Endothelial cell of umbilical vein (primary cell): ENCODE measurements around the gene FGFRL1. TPM values are rescaled to one million over a fixed set of nuclear protein-coding genes. Genes with fewer than 3 reads are reported as not detected.

Experiments
- BruUV-seq: library from RNA; stranded (reverse); fragments of 400-500 nt; replicated peaks from 2 replicates; lab custom pipeline; 2021; lab: Mats Ljungman, UMichigan
- CTCF ChIA-PET: fragments of 300-600, 350-600 bp; sonication (Branson Sonifier 250); formaldehyde crosslinking; loops from one replicate; lab custom pipeline; 2021; ENCODE audit warnings: antibody characterized with exemption, inconsistent platforms; lab: Charles Lee
- POLR2A ChIA-PET: fragments of 300-600, 350-600 bp; sonication (Branson Sonifier 250); formaldehyde crosslinking; loops from one replicate; lab custom pipeline; 2021; ENCODE audit warnings: antibody characterized with exemption, inconsistent platforms; lab: Charles Lee
- DNase-seq: peaks from one replicate; pipeline ENCODE4 v3.0.0-alpha.2; 2011; ENCODE audit warnings: low read depth, low spot score
- FAIRE-seq: peaks from 2 replicates; lab custom pipeline; 2011; peaks lifted over from hg19 to GRCh38; lab: Jason Lieb, UNC
- H2AFZ ChIP-seq: 2 replicates; pipeline ENCODE4 v1.6.0; 2012; ENCODE audit warnings: low read depth, low read length, control low read depth, inconsistent platforms
- H3K27ac ChIP-seq: 2 replicates; pipeline ENCODE4 v1.5.1; 2011; ENCODE audit warnings: low read depth, mild to moderate bottlenecking, control low read depth, low read length, moderate library complexity; ENCODE audit not compliant: insufficient read depth
- H3K27me3 ChIP-seq, 2 experiments: 2 replicates each; pipeline versions ENCODE4 v1.6.0 to v1.6.1; 2011; ENCODE audit warnings: low read length in 2 of 2, mixed read lengths in 1 of 2; ENCODE audit not compliant: control insufficient read depth in 2 of 2, insufficient read depth in 2 of 2
- H3K36me3 ChIP-seq, 2 experiments: 2 replicates in 1 of 2; 3 replicates in 1 of 2; pipeline ENCODE4 v1.5.1; 2011; ENCODE audit warnings: low read length in 2 of 2, mild to moderate bottlenecking in 1 of 2, moderate library complexity in 1 of 2; ENCODE audit not compliant: control insufficient read depth in 2 of 2, insufficient read depth in 2 of 2; ENCODE audit errors: extremely low read depth in 1 of 2
- H3K4me1 ChIP-seq: 3 replicates; pipeline ENCODE4 v1.5.1; 2011; ENCODE audit warnings: mild to moderate bottlenecking, low read length; ENCODE audit not compliant: control insufficient read depth, insufficient read depth; ENCODE audit errors: extremely low read depth
- H3K4me2 ChIP-seq: 2 replicates; pipeline ENCODE4 v1.6.1; 2011; ENCODE audit warnings: low read length, control low read depth, mixed read lengths; ENCODE audit not compliant: insufficient read depth
- H3K4me3 ChIP-seq, 3 experiments: fragments of 200-600 bp in 1 of 3; sonication (generic), shearing (Covaris generic) in 1 of 3; replicated peaks in 1 of 3; 2 replicates each; pipeline ENCODE4 v1.5.1; 2011 to 2016; ENCODE audit warnings: control low read depth in 3 of 3, low read length in 3 of 3, mild to moderate bottlenecking in 2 of 3, inconsistent platforms in 1 of 3, low read depth in 1 of 3, moderate library complexity in 1 of 3; ENCODE audit not compliant: insufficient read depth in 1 of 3
- H3K79me2 ChIP-seq: 2 replicates; pipeline ENCODE4 v1.6.0; 2012; ENCODE audit warnings: low read length, inconsistent platforms; ENCODE audit not compliant: control insufficient read depth, insufficient read depth
- H3K9ac ChIP-seq: replicated peaks from 2 replicates; pipeline ENCODE3; 2011; ENCODE audit warnings: low read length, control low read depth; ENCODE audit not compliant: insufficient read depth; ENCODE audit errors: extremely low read depth
- H3K9me1 ChIP-seq: replicated peaks from 3 replicates; pipeline ENCODE4 v1.6.0; 2011; ENCODE audit warnings: mild to moderate bottlenecking, low read length; ENCODE audit not compliant: control insufficient read depth, insufficient read depth; ENCODE audit errors: extremely low read depth
- H3K9me3 ChIP-seq: replicated peaks from 2 replicates; pipeline ENCODE4 v1.5.1; 2012; ENCODE audit warnings: low read length, inconsistent platforms; ENCODE audit not compliant: control insufficient read depth, insufficient read depth
- H4K20me1 ChIP-seq: replicated peaks from 2 replicates; pipeline ENCODE3; 2011; ENCODE audit warnings: mild to moderate bottlenecking, low read length; ENCODE audit not compliant: control insufficient read depth, insufficient read depth; ENCODE audit errors: extremely low read depth
- CTCF ChIP-seq, 2 donors: IDR thresholded peaks; 1 replicate in 1 of 2; 2 replicates in 1 of 2; pipeline ENCODE4 v1.5.1; 2011; ENCODE audit warnings: low read length in 2 of 2, mild to moderate bottlenecking in 2 of 2, moderate library complexity in 2 of 2, control low read depth in 1 of 2, inconsistent platforms in 1 of 2, low read depth in 1 of 2; ENCODE audit not compliant: insufficient read depth in 1 of 2; ENCODE audit errors: extremely low read depth in 1 of 2
- EZH2 ChIP-seq: IDR thresholded peaks from 2 replicates; pipeline ENCODE4 v1.6.1; 2012; ENCODE audit warnings: borderline replicate concordance, low read depth, mild to moderate bottlenecking, moderate library complexity, low read length, inconsistent platforms; ENCODE audit not compliant: severe bottlenecking
- FOS ChIP-seq: IDR thresholded peaks from 2 replicates; pipeline ENCODE4 v1.6.1; 2011; ENCODE audit warnings: mild to moderate bottlenecking, low read length, moderate library complexity, borderline replicate concordance; ENCODE audit not compliant: insufficient read depth
- GATA2 ChIP-seq: IDR thresholded peaks from 2 replicates; pipeline ENCODE4 v1.7.0; 2011; ENCODE audit warnings: low read depth, mild to moderate bottlenecking, moderate library complexity, mixed read lengths, low read length; ENCODE audit not compliant: insufficient read length, insufficient read depth
- JUN ChIP-seq: IDR thresholded peaks from 2 replicates; pipeline ENCODE4 v1.6.1; 2011; ENCODE audit warnings: borderline replicate concordance, low read depth; ENCODE audit not compliant: insufficient read length, insufficient read depth
- MAX ChIP-seq: IDR thresholded peaks from 2 replicates; pipeline ENCODE4 v1.6.1; 2011; ENCODE audit not compliant: insufficient read depth, insufficient read length
- MYC ChIP-seq: IDR thresholded peaks from one replicate; pipeline ENCODE4 v1.6.1; 2011; ENCODE audit warnings: mild to moderate bottlenecking, low read depth, low read length
- POLR2A ChIP-seq: IDR thresholded peaks from 2 replicates; pipeline ENCODE4 v1.6.1; 2012; ENCODE audit warnings: low read depth, mild to moderate bottlenecking, control low read depth, low read length
- POLR2AphosphoS5 ChIP-seq: IDR thresholded peaks from 2 replicates; pipeline ENCODE4 v1.6.1; 2012; ENCODE audit warnings: low read depth, mild to moderate bottlenecking, control low read depth, low read length, moderate library complexity; ENCODE audit not compliant: insufficient read depth
- dilution Hi-C: fragments of 300-500 bp; cut with MboI; formaldehyde crosslinking; loops from one replicate; pipeline ENCODE4 v1.15.0; 2019; ENCODE audit warnings: low sequenced_read_pairs; ENCODE audit not compliant: extremely low pct_ligation_motif_present
- intact Hi-C: fragments of 100-400 bp; cut with micrococcal nuclease; formaldehyde crosslinking; loops from one replicate; pipeline ENCODE4 v1.10.0; 2022
- polyA plus RNA-seq, 4 experiments: library from polyadenylated mRNA; depleted of rRNA in 3 of 4; stranded (reverse) in 3 of 4; unstranded in 1 of 4; fragments of >200 nt; gene quantifications; 2 replicates each; pipeline versions ENCODE4 v1.2.1 to v1.2.3, GENCODE V29; 2011 to 2012; ENCODE audit warnings: missing spikeins in 1 of 4
- total RNA-seq: library from RNA; stranded (reverse); gene quantifications from 2 replicates; pipeline ENCODE4 v1.2.3, GENCODE V29; 2021

Gene FGFRL1
- total and polyA plus RNA-seq, 2 donors (not counting 3 experiments of a cell fraction or from before 2014, with no cell fraction given): 33.3 to 74.6 TPM

GRCh38 chr4:1012034-1012739, 761 bp downstream of the FGFRL1 start:
- peak; percentile 56 for TF ChIP-seq POLR2AphosphoS5
- no peak for TF ChIP-seq EZH2
- intact Hi-C loops (loop anchor here (1.0 kb wide), 1 partner anchor 31 kb away; no protein-coding TSS in a partner anchor), dilution Hi-C loops (no loop called here)
- peak overlapping the region; percentile 47 for H3K4me2 ChIP-seq
- no peak for FAIRE-seq
- no peaks in the 10 kb centered on the region for H3K9me3 ChIP-seq
- H3K9ac ChIP-seq: peak overlapping the region; percentile 49
- H4K20me1 ChIP-seq: no peaks in the 10 kb centered on the region
- H3K79me2 ChIP-seq: peaks cover 3% of the 10 kb centered on the region
- peak overlapping the region; percentile 52 to 85 (median 66) for H3K4me3 ChIP-seq
- no TSS peak for BruUV-seq
- no peak overlapping the region for H3K27ac ChIP-seq
- DNase-seq: peak; percentile 48
- no peaks in the 10 kb centered on the region for H3K9me1 ChIP-seq
- peak overlapping the region; percentile 6 for H2AFZ ChIP-seq
- ChIA-PET CTCF (no interaction called here), POLR2A (no interaction called here)
- peaks cover 9% of the 10 kb centered on the region for H3K4me1 ChIP-seq
- peaks cover 13 to 16% of the 10 kb centered on the region in 2 experiments for H3K27me3 ChIP-seq
- H3K36me3 ChIP-seq: peaks cover 0 to 2% of the 10 kb centered on the region in 2 experiments

- intact Hi-C loops (no loop called here), dilution Hi-C loops (no loop called here)
- H3K9ac ChIP-seq: no peak overlapping the region
- peaks cover 3% of the 10 kb centered on the region for H3K79me2 ChIP-seq
- TF ChIP-seq MYC (no peak), JUN (no peak), GATA2 (no peak), FOS (no peak), POLR2A (no peak), POLR2AphosphoS5 (no peak), CTCF (IDR thresholded peaks at IDR 0.05; ENCODE audit: extremely low read depth in 1 of 2, insufficient read depth in 1 of 2, low read depth in 1 of 2, low read length in 2 of 2) (no peak), EZH2 (no peak), MAX (no peak)
- no TSS peak for BruUV-seq
- DNase-seq (no peak), FAIRE-seq (no peak)
- no peaks in the 10 kb centered on the region for H3K9me3 ChIP-seq
- H3K27ac ChIP-seq: no peak overlapping the region
- no peak overlapping the region for H3K4me2 ChIP-seq
- no peak overlapping the region for H2AFZ ChIP-seq
- peaks cover 9% of the 10 kb centered on the region for H3K4me1 ChIP-seq
- peaks cover 6 to 7% of the 10 kb centered on the region in 2 experiments for H3K27me3 ChIP-seq
- H3K4me3 ChIP-seq: no peak overlapping the region
- H4K20me1 ChIP-seq: no peaks in the 10 kb centered on the region
- ChIA-PET POLR2A (no interaction called here), CTCF (no interaction called here)
- H3K9me1 ChIP-seq: no peaks in the 10 kb centered on the region
- peaks cover 0 to 2% of the 10 kb centered on the region in 2 experiments for H3K36me3 ChIP-seq
Measured at GRCh38 chr4:1013225-1014073, 2.0 kb downstream of the FGFRL1 start.
